A204.1 (cell line): ENCODE results near the gene ENO2.
"Not testable (repeated sequence)": the region's sequence is repeated elsewhere in the genome, so short reads cannot be mapped to it uniquely, and the experiment has no call there.

Experiments
- FAIRE-seq: peaks from 2 replicates; lab custom pipeline; 2012; peaks lifted over from hg19 to GRCh38; lab: Jason Lieb, UNC

ENO2 gene

DNA sequence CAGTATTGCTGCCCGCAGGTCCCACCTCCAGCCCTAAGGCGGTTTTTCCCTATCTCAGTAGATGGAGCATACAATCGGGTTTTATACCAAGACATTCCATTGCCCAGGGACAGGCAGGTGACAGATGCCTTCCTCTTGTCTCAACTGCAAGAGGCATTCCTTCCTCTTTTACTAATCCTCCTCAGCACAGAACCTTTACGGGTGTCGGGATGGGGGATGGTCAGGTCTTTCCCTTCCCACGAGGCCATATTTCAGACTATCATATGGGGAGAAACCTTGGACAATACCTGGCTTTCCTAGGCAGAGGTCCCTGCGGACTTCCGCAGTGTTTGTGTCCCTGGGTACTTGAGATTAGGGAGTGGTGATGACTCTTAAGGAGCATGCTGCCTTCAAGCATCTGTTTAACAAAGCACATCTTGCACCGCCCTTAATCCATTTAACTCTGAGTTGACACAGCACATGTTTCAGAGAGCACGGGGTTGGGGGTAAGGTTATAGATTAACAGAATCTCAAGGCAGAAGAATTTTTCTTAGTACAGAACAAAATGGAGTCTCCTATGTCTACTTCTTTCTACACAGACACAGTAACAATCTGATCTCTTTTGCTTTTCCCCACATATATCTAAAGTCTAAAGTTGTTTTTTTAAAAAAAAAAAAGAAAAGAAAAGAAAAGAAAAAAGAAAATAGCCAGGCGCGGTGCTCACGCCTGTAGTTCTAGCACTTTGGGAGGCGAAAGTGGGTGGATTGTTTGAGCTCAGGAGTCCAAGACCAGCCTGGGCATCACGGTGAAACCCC lies 28.0 kb upstream of the ENO2 start:
- not testable (repeated sequence) for FAIRE-seq

- FAIRE-seq: no peak
These were observed 26.9 kb upstream of the ENO2 start for GRCh38 chr12:6887460-6887859.

DNA sequence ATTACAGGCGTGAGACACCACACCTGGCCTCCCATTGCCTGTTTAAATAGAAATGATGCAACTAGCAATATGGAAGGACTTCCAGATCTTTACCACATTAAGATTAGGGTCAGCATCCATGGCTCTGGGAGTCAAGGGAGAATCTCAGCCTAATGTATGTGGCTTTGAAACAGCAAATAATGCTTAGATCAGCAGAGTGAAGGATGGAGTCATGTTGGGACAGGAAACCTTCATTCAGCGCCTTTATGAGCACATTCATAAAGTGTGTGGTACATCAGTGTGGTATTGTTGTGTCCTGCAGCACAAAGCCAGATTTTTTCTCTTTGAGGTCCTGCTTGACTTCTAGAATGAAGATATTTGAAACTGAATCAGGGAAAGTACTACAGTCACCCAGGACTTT lies 26.0 kb upstream of the ENO2 start:
- no peak for FAIRE-seq

DNA sequence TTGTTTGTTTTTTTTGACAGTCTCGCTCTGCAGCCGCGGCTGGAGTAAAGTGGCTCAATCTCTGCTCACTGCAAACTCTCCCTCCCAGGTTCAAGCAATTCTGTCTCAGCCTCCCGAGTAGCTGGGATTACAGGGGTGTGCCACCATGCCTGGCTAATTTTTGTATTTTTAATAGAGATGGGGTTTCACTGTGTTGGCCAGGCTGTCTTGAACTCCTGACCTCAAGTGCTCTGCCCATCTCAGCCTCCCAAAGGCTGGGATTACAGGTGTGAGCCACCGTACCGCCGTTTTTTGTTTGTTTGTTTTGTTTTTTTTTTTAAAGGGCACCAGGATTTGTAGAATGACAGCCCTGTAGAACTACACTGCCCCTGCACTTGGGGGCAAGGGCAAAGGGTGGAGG lies 25.6 kb upstream of the ENO2 start:
- not testable (repeated sequence) for FAIRE-seq

- FAIRE-seq: not testable (repeated sequence)
These were observed 24.4 kb upstream of the ENO2 start for GRCh38 chr12:6889775-6890573.

- FAIRE-seq: peak; percentile 37
These were observed 23.4 kb upstream of the ENO2 start for GRCh38 chr12:6890789-6891645.

GRCh38 chr12:6891646-6892001 lies 22.8 kb upstream of the ENO2 start:
- no peak for FAIRE-seq

GRCh38 chr12:6892683-6893082 lies 21.7 kb upstream of the ENO2 start:
- not testable (repeated sequence) for FAIRE-seq

- no peak for FAIRE-seq
These were observed 20.1 kb upstream of the ENO2 start for GRCh38 chr12:6894321-6894720.

DNA sequence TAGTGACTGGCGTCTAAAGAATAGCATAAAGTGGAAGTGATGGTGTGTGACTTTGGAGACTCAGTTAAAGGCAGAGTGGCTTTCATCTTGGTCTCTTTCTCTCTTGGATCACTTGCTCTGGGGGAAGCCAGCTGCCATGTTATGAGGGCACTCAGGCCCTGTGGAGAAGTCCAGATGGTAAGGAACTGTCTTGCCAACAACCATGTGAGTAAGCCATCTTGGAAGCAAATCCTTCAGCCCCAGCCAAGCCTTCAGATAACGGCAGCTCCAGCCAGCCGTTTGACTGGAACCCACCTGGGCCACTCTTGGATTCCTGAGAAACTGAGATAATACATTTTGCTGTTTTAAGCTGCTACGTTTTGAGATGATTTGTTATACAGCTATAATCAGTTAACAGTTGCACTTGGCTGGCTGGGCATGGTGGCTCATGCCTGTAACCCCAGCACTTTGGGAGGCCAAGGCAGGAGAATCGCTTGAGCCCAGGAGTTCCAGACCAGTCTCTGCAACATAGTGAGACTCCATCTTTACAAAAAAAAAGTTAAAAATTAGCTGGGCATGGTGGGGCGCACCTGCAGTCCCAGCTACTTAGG lies 17.4 kb upstream of the ENO2 start:
- FAIRE-seq: no peak

- FAIRE-seq: no peak
These were observed 15.0 kb upstream of the ENO2 start for GRCh38 chr12:6899427-6899826.

DNA sequence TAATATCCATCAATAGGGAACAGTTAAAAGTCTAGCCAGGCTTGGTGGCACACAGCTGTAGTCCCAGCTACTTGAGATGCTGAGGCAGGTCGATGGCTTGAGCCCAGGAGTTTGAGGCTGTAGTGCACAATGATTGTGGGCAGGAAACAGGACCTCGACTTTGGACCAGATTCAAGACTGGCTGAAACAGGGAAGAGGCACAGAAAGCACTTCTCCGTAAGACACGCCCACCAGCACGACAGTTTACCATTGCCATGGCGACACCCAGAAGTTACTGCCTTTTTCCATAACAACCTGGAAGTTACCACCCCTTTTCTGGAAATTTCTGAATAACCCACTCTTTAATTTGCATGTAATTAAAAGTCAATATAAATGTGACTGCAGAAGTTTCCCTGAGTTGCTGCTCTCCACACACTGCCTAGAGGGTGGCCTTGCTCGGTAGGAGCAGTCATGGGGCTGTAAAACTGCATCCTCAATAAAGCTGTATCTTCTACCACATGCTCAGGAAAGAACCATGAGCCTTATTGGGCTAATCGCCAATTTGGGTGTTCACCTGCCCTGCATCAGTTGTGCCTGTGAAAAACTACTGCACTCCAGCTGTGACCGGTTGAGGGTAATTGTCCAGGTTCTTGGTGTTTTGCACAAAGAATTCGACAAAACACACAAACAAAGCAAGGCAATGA lies 14.4 kb upstream of the ENO2 start:
- FAIRE-seq: no peak

DNA sequence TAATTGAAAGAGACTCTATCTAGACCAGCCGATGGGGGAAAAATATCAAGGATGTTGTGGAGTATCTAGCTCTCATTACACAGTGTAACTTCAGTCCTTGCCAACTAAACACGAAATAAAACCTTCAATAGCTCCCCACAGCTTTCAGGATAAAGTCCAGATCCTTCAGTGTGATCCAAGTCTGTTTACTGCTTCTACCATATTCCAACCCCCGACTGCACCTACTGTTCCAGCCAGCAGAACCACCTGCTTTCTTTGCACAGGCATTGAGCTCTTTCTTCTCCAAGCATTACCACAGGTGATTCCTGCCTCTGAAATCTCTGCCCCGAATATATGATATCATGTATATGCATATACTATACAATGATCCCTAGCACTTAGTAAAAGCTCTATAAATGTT lies 11.9 kb upstream of the ENO2 start:
- FAIRE-seq: no peak

DNA sequence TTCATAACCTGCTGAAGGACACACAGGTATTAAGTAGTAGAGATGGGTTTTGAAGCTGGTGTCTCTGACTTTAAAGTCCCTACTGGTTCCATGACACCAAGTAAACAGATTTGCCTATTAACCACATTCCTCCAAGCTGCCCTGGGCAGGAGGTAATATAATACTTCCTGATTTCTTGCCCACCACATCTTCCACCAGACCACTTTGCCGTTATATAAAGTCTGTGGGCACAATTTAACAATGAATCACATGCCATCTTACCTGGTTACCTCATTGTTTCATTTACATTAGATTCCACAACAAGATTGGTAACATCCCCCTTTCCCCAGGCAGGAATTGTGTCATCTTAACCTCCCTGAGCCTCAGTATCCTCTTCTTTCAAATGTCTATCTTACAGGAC lies 10.7 kb upstream of the ENO2 start:
- no peak for FAIRE-seq

GRCh38 chr12:6904280-6905276 lies 9.8 kb upstream of the ENO2 start, which contains the start of gene LRRC23:
Gene LRRC23 (plus strand): TSS chr12:6904822. CDS start chr12:6905634, 812 bp downstream.
- FAIRE-seq: peak; percentile 97

GRCh38 chr12:6905414-6906040 lies 8.9 kb upstream of the ENO2 start:
- FAIRE-seq: no peak

GRCh38 chr12:6908141-6908540 lies 6.2 kb upstream of the ENO2 start:
- FAIRE-seq: not testable (repeated sequence)

DNA sequence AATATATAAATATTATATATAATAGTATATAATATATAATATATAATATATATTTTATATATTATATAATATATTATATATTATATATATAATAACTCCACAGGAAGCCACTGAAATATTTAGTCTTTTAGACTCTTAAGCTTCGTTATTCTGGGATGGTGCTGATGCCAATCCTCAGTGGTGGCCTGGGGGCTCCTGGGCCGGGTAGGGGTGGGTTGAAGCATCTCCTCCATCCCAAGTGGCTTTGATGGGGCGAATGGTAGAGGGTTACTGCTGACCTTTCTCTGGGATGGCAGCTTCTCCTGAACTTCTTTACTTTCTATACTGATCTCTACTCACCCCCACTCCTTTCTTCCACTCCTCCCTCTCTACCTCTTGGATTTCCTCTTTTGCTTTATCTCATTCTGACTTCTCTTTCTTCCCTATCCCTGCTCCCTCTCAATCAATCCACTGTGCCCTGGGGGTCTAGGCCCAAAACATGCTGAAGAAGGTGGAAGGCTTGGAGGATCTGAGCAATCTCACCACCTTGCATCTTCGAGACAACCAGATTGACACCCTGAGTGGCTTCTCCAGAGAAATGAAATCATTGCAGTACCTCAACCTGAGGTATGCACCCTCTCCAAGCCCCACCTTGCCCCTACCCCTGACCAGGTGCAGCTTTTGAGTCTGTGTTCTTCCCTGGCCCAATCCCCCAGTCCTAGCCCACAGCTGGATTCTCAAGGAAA lies 4.8 kb upstream of the ENO2 start:
- FAIRE-seq: no peak
